Endothelial cell of hepatic sinusoid (primary cell): Measurements from ENCODE around the gene INSM1.

Experiments
- in situ Hi-C: cut with HindIII; loops from 2 replicates; pipeline ENCODE4 v1.10.0; 2017; ENCODE audit warnings: low sequenced_read_pairs

The INSM1 gene

GRCh38 chr20:20417876-20418676, 50.2 kb downstream of the INSM1 start:
- in situ Hi-C loops = no loop called here
